Neural crest cell (in vitro differentiated cells): ENCODE data around the gene SMAD7. TPM values are rescaled to one million over a fixed set of nuclear protein-coding genes. Genes with fewer than 3 reads are reported as not detected.

ENCODE experiments used
- DNase-seq: peaks from one replicate; pipeline ENCODE4 v3.0.0; 2021; ENCODE audit warnings: low read depth, mixed read lengths, low spot score
- H3K27ac Mint-ChIP-seq: one replicate; pipeline ENCODE4 v1.8.0; 2021; ENCODE audit warnings: mild to moderate bottlenecking, mixed read lengths; ENCODE audit not compliant: unreplicated experiment
- H3K27me3 Mint-ChIP-seq: 2 replicates; pipeline ENCODE4 v1.8.0; 2021; ENCODE audit warnings: low read depth, mild to moderate bottlenecking, mixed read lengths
- H3K36me3 Mint-ChIP-seq: 2 replicates; pipeline ENCODE4 v1.8.0; 2021; ENCODE audit warnings: low read depth, mild to moderate bottlenecking, mixed read lengths
- H3K4me1 Mint-ChIP-seq: 2 replicates; pipeline ENCODE4 v1.8.0; 2021; ENCODE audit warnings: mixed read lengths
- H3K4me3 Mint-ChIP-seq: one replicate; pipeline ENCODE4 v1.8.0; 2021; ENCODE audit warnings: mild to moderate bottlenecking, mixed read lengths
- H3K9me3 Mint-ChIP-seq: 2 replicates; pipeline ENCODE4 v1.8.0; 2021; ENCODE audit warnings: mixed read lengths
- total RNA-seq: library from RNA; stranded (reverse); gene quantifications from 2 replicates; pipeline ENCODE4 v1.2.1, GENCODE V29; 2021
- TF ChIP-seq, protein P1 (sequence below): fragments of 200-600 bp; sonication (generic); conservative IDR thresholded peaks from 2 replicates; pipeline ENCODE4 v1.5.0; 2021; ENCODE audit warnings: antibody characterized with exemption, mild to moderate bottlenecking

Gene SMAD7
- total RNA-seq, 1 donor from 2014 or later = 2.0 TPM

DNA sequence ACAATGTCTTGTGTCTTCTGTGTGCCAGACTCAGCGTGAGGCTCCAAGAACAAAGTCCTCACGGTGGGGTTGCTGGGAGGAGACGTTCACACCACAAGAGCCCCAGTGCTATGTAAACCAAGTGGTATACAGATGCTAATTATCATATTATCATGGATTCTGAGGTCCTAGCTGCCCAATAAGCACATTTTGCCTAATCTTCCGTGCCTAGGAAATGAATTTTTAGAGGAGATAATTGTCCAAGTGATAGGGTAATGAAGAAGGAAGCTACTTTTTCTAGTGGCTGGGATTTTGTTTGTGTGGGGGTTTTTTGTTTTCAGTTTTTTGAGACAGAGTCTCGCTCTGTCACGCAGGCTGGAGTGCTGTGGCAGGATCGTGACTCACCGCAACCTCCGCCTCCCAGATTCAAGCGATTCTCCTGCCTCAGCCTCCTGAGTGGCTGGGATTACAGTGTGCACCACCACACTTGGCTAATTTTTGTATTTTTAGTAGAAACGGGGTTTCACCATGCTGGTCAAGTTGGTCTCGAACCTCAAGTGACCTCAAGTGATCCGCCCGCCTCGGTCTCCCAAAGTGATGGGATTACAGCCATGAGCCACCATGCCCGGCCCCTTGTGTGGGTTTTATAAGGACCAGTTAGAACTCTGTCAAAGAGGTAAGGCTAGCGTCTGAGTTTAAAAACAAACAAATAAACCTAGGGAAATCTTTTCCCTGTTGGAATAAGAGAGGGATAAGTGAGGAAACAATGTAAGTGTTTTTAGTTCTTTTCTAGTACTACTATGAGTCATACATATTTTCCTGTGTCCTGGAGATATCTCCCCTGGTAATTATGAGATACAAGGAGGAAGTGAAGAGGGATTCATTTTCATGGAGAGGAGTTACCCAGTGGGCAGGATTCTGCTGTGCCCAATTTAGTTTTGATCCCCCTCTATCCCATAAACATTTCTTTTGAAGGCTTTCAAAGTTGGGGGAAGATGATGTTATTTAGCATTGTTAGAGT, 9.5 kb upstream of the SMAD7 start:
- H3K9me3 Mint-ChIP-seq = no peaks in the 10 kb centered on the region
- no peak overlapping the region for H3K4me3 Mint-ChIP-seq
- H3K36me3 Mint-ChIP-seq = no peaks in the 10 kb centered on the region
- peaks cover 32% of the 10 kb centered on the region for H3K4me1 Mint-ChIP-seq
- no peak overlapping the region for H3K27ac Mint-ChIP-seq
- no peak for DNase-seq
- H3K27me3 Mint-ChIP-seq = peaks cover 51% of the 10 kb centered on the region
- TF ChIP-seq, protein P1, sequence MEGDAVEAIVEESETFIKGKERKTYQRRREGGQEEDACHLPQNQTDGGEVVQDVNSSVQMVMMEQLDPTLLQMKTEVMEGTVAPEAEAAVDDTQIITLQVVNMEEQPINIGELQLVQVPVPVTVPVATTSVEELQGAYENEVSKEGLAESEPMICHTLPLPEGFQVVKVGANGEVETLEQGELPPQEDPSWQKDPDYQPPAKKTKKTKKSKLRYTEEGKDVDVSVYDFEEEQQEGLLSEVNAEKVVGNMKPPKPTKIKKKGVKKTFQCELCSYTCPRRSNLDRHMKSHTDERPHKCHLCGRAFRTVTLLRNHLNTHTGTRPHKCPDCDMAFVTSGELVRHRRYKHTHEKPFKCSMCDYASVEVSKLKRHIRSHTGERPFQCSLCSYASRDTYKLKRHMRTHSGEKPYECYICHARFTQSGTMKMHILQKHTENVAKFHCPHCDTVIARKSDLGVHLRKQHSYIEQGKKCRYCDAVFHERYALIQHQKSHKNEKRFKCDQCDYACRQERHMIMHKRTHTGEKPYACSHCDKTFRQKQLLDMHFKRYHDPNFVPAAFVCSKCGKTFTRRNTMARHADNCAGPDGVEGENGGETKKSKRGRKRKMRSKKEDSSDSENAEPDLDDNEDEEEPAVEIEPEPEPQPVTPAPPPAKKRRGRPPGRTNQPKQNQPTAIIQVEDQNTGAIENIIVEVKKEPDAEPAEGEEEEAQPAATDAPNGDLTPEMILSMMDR = no peak

DNA sequence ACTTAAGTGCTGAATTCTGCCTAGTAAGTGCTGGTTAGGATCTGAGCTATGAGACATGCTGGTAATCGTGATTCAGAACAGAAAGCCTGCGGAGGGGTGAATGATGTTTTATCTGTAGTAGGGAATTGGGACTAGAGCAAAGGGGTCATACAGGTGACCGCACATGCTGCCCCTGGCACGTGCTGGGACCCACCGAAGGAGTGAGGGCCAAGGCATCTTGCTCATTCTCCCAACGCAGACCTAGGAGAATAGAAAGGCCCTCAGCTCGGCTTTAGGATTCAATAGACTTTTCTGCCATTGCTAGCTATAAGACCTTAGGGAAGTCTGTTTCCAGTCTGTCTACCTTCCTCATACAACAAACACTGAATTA, 8.8 kb upstream of the SMAD7 start:
- Mint-ChIP-seq H3K27ac (no peak overlapping the region), H3K36me3 (no peaks in the 10 kb centered on the region), H3K27me3 (peaks cover 54% of the 10 kb centered on the region), H3K9me3 (no peaks in the 10 kb centered on the region), H3K4me1 (peaks cover 32% of the 10 kb centered on the region), H3K4me3 (no peak overlapping the region)
- DNase-seq = no peak
- TF ChIP-seq, protein P1 = no peak

DNA sequence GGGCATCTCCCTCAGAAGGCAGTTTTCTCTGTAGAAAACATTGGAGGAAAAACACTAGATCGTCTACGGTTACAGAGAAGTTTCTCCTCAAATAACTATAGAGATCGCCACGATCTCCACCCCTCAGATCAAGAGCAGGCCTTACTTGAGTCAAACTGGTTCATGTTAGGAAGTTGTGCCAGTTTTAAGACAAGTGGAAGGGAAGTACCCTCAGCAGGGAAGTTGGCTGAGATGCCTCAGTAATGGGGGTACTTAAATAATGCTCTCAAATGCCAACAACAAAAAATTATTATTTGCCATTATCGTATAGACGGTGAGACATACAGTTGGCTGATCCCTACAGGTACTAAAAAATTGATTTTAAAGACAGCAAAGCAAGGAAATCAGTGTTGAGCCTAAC, 8.2 kb upstream of the SMAD7 start:
- Mint-ChIP-seq H3K4me1 (peaks cover 30% of the 10 kb centered on the region), H3K4me3 (no peak overlapping the region), H3K27me3 (peaks cover 51% of the 10 kb centered on the region), H3K9me3 (no peaks in the 10 kb centered on the region), H3K36me3 (no peaks in the 10 kb centered on the region), H3K27ac (no peak overlapping the region)
- TF ChIP-seq, protein P1 = no peak
- DNase-seq = no peak

DNA sequence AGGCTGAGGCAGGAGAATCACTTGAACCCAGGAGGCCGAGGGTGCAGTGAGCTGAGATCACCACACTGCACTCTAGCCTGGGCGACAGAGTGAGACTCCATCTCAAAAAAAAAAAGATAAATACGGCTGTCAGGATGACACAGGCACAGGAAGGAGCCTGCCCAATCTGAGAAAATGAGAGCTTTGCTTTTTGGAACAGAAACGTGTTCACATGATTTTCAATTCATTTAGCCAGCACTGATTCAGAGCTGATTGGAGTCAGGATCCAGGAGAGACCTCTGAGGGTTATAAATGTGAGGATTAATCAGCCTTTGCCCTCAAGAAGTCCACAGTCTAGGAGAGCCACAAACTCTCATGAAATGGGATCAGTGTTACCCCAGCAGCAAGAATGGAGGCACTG, 6.9 kb upstream of the SMAD7 start:
- TF ChIP-seq, protein P1 = no peak
- H3K4me3 Mint-ChIP-seq = no peak overlapping the region
- peaks cover 45% of the 10 kb centered on the region for H3K27me3 Mint-ChIP-seq
- no peaks in the 10 kb centered on the region for H3K9me3 Mint-ChIP-seq
- peaks cover 22% of the 10 kb centered on the region for H3K4me1 Mint-ChIP-seq
- DNase-seq = no peak
- no peaks in the 10 kb centered on the region for H3K36me3 Mint-ChIP-seq
- no peak overlapping the region for H3K27ac Mint-ChIP-seq

DNA sequence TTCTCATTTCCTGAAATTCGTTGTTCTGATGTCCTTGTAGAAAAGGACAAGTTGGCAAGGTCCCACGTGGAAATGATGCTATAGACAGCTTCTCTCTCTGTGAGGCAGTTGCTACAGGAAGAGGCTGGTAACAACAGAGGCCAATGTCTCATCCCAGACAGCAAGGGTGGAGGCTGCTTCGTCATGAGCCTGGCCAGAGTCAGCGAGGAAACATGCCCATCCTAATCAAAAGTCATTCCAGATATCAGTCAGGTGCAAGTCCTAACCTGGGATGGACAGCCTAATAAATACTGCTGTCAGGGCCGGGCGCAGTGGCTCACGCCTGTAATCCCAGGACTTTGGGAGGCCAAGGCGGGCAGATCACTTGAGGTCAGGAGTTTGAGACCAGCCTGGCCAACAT, 6.4 kb upstream of the SMAD7 start:
- H3K27me3 Mint-ChIP-seq = peaks cover 44% of the 10 kb centered on the region
- H3K4me1 Mint-ChIP-seq = peaks cover 18% of the 10 kb centered on the region
- no peak for DNase-seq
- TF ChIP-seq, protein P1 = no peak
- no peaks in the 10 kb centered on the region for H3K9me3 Mint-ChIP-seq
- no peaks in the 10 kb centered on the region for H3K36me3 Mint-ChIP-seq
- H3K4me3 Mint-ChIP-seq = no peak overlapping the region
- no peak overlapping the region for H3K27ac Mint-ChIP-seq
